ENCODE measurements around the gene KYAT1. TPM values are rescaled to one million over a fixed set of nuclear protein-coding genes. Genes with fewer than 3 reads are reported as not detected.

KYAT1 gene
- total and polyA plus RNA-seq, 2 of the 8 experiments (the other 6 are each of a cell fraction or from before 2014, with no cell fraction given), result 30.4 to 42.2 TPM

- DNase-seq (ENCODE audit: low read depth in 1 of 2, low spot score in 2 of 2) (no peak), FAIRE-seq (no peak)
- Histone ChIP-seq H2BK5ac (ENCODE audit: low read depth, low read length) (no peak overlapping the region), H4K8ac (ENCODE audit: extremely low read depth, insufficient read depth, low read length) (no peak overlapping the region), H3K79me2 (ENCODE audit: control insufficient read depth in 1 of 2, insufficient read depth in 2 of 2, low read length in 2 of 2) (peaks cover 0 to 5% of the 10 kb centered on the region in 2 experiments; a peak in 1 of 4 replicates), H3K27ac (ENCODE audit: low read depth, low read length) (no peak overlapping the region), H3K4me1 (replicated peaks in 1 of 4; ENCODE audit: control insufficient read depth in 3 of 4, insufficient read depth in 4 of 4, low read length in 3 of 4) (no peaks in the 10 kb centered on the region), H2AK5ac (ENCODE audit: low read depth, low read length) (no peak overlapping the region), H2BK15ac (ENCODE audit: low read length) (no peak overlapping the region), H4K5ac (ENCODE audit: insufficient read length, low read depth, low read length) (no peak overlapping the region), H2AFZ (ENCODE audit: low read length) (no peak overlapping the region), H3K18ac (ENCODE audit: extremely low read depth, low read length) (no peak overlapping the region), H3K9me3 (ENCODE audit: insufficient read depth in 2 of 2, low read depth in 1 of 2, low read length in 1 of 2) (peaks cover 8 to 12% of the 10 kb centered on the region in 2 experiments; a peak in 3 of 4 replicates), H3K56ac (replicated peaks; ENCODE audit: insufficient read length, low read depth, low read length) (no peak overlapping the region), H3K4ac (replicated peaks; ENCODE audit: insufficient read length, low read depth, low read length) (no peak overlapping the region), H3K9ac (replicated peaks in 1 of 4; ENCODE audit: extremely low read depth in 1 of 4, low read depth in 3 of 4, low read length in 3 of 4) (no peak overlapping the region), H2BK20ac (ENCODE audit: low read length) (no peak overlapping the region), H3K79me1 (ENCODE audit: low read depth, low read length) (0 out of 2 replicates have a peak, but pooled peaks cover 2% of the 10 kb centered on the region), H4K20me1 (replicated peaks in 1 of 2; ENCODE audit: control insufficient read depth in 1 of 2, insufficient read depth in 2 of 2, low read length in 2 of 2) (peaks cover 0 to 5% of the 10 kb centered on the region in 2 experiments), H3K4me2 (ENCODE audit: insufficient read depth in 1 of 2, low read depth in 2 of 2, low read length in 2 of 2) (no peak overlapping the region), H3K4me3 (ENCODE audit: extremely low read depth in 1 of 4, insufficient read depth in 2 of 4, low read depth in 3 of 4, low read length in 4 of 4) (no peak overlapping the region), H3K36me3 (ENCODE audit: control insufficient read depth in 2 of 4, insufficient read depth in 4 of 4, low read length in 3 of 4) (0 out of 8 replicates have a peak, but pooled peaks cover 0 to 3% (median 0%) of the 10 kb centered on the region in 4 experiments), H2BK120ac (replicated peaks; ENCODE audit: low read depth, low read length) (no peak overlapping the region), H3K14ac (ENCODE audit: insufficient read length) (no peak overlapping the region), H4K91ac (replicated peaks; ENCODE audit: insufficient read length, low read length) (no peak overlapping the region), H3K27me3 (replicated peaks in 1 of 4; ENCODE audit: control insufficient read depth in 3 of 4, extremely low read depth in 1 of 4, insufficient read depth in 3 of 4, low read length in 3 of 4) (no peaks in the 10 kb centered on the region), H3K23me2 (ENCODE audit: low read depth, low read length) (no peaks in the 10 kb centered on the region), H3K23ac (ENCODE audit: insufficient read length) (no peak overlapping the region), H2BK12ac (ENCODE audit: low read depth, low read length) (no peak overlapping the region)
- TF ChIP-seq, protein P1, sequence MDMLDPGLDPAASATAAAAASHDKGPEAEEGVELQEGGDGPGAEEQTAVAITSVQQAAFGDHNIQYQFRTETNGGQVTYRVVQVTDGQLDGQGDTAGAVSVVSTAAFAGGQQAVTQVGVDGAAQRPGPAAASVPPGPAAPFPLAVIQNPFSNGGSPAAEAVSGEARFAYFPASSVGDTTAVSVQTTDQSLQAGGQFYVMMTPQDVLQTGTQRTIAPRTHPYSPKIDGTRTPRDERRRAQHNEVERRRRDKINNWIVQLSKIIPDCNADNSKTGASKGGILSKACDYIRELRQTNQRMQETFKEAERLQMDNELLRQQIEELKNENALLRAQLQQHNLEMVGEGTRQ (IDR thresholded peaks at IDR 0.05; ENCODE audit: low read length), result no peak
- TF ChIP-seq BCL11A (IDR thresholded peaks at IDR 0.05; ENCODE audit: low read depth in 2 of 2, low read length in 2 of 2) (no peak), SIRT6 (IDR thresholded peaks at IDR 0.05; ENCODE audit: low read length) (no peak), ZNF274 (IDR thresholded peaks at IDR 0.05; ENCODE audit: borderline replicate concordance, extremely low read depth, low read length) (no peak), JUND (IDR thresholded peaks at IDR 0.05; ENCODE audit: low read length) (no peak), CBX8 (IDR thresholded peaks at IDR 0.05; ENCODE audit: borderline replicate concordance, low read depth, low read length) (no peak), RBBP5 (IDR thresholded peaks at IDR 0.05; ENCODE audit: borderline replicate concordance, low read depth, low read length) (no peak)
- WGBS, 2 experiments (ENCODE audit: extremely low coverage in 1 of 2, insufficient coverage in 1 of 2, insufficient read length in 1 of 2, insufficient replicate concordance in 2 of 2, low coverage in 1 of 2, low lambda C conversion rate in 2 of 2, missing lambda C conversion rate in 1 of 2), result 95% methylated on average over 1 of the region's 1 CpG; no CpG with 5 or more reads in 1 of the 2 experiments
- ChIA-PET POLR2A (ENCODE audit: partially characterized antibody) (no interaction called here), CTCF (ENCODE audit: partially characterized antibody) (interaction anchor here (0.8 to 2.0 kb wide), 3 partner anchors 15 to 81 kb away, joined by 3 to 10 read pairs (median 4); no protein-coding TSS in a partner anchor)
Observed at GRCh38 chr9:128847803-128848202, 33.9 kb downstream of the KYAT1 start.

Data from H1 (cell line).